ENCODE results near the gene GPS1. TPM values are rescaled to one million over a fixed set of nuclear protein-coding genes. Genes with fewer than 3 reads are reported as not detected.

GPS1 gene
- total RNA-seq, 1 donor from 2014 or later = 80.3 TPM

DNA sequence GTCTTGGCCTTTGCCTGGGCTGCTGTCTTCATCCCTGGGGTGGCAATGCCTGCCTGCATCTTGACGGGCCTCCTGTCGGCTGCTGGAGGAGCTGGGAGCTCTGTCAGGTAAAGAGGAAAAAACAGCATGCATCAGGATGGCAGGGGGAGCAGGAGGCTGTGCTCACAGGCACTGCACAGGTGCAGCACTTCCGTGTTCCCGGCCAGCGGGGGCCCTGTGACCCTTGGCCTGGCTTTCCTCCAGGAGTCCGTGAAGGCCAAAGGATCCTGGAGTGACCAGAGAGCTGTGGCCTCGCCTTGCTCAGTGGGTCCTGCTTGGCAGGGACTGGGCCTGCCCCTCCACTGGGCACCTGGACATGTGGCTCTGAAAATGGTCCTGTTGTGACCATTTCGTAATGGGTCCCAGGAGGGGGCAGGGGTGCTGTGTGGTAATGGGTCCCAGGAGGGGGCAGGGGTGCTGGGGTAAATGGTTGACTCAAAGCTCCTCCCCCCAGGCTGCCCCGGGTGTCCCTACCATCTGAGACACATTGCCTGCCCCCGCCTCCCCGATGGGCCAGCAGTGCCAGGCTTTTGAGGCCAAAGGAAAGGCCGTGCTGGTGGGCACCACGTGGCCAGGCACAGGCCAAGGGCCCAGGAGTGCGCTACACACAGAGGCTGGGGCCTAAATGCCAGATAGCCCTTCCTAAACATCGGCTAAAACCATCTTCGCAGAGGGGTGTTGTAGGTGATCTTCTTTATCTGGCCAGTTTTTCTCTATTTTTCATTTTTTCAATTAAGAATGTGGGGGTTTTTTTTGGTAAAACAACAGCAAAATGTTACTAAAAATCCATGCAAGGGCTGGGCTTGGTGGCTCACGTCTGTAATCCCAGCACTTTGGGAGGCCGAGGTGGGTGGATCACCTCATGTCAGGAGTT lies 50.3 kb downstream of the GPS1 start:
- peaks cover 77% of the 10 kb centered on the region for H3K4me1 ChIP-seq
- H3K36me3 ChIP-seq = no peaks in the 10 kb centered on the region
- no peak overlapping the region for H3K4me3 ChIP-seq
- no peaks in the 10 kb centered on the region for H3K9me3 ChIP-seq
- TF ChIP-seq POLR2AphosphoS5 (IDR thresholded peaks at IDR 0.05; ENCODE audit: insufficient read depth in 1 of 2, low read depth in 1 of 2) (no peak), POLR2A (IDR thresholded peaks at IDR 0.05) (no peak)
- TF ChIP-seq, protein P1, sequence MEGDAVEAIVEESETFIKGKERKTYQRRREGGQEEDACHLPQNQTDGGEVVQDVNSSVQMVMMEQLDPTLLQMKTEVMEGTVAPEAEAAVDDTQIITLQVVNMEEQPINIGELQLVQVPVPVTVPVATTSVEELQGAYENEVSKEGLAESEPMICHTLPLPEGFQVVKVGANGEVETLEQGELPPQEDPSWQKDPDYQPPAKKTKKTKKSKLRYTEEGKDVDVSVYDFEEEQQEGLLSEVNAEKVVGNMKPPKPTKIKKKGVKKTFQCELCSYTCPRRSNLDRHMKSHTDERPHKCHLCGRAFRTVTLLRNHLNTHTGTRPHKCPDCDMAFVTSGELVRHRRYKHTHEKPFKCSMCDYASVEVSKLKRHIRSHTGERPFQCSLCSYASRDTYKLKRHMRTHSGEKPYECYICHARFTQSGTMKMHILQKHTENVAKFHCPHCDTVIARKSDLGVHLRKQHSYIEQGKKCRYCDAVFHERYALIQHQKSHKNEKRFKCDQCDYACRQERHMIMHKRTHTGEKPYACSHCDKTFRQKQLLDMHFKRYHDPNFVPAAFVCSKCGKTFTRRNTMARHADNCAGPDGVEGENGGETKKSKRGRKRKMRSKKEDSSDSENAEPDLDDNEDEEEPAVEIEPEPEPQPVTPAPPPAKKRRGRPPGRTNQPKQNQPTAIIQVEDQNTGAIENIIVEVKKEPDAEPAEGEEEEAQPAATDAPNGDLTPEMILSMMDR (IDR thresholded peaks at IDR 0.05) = no peak
- H3K27ac ChIP-seq = peak overlapping the region; percentile 30
- no peaks in the 10 kb centered on the region for H3K27me3 ChIP-seq
- intact Hi-C loops (cut with DNase I) = no loop called here
- no peak for DNase-seq (ENCODE audit: extremely low spot score in 2 of 2)

DNA sequence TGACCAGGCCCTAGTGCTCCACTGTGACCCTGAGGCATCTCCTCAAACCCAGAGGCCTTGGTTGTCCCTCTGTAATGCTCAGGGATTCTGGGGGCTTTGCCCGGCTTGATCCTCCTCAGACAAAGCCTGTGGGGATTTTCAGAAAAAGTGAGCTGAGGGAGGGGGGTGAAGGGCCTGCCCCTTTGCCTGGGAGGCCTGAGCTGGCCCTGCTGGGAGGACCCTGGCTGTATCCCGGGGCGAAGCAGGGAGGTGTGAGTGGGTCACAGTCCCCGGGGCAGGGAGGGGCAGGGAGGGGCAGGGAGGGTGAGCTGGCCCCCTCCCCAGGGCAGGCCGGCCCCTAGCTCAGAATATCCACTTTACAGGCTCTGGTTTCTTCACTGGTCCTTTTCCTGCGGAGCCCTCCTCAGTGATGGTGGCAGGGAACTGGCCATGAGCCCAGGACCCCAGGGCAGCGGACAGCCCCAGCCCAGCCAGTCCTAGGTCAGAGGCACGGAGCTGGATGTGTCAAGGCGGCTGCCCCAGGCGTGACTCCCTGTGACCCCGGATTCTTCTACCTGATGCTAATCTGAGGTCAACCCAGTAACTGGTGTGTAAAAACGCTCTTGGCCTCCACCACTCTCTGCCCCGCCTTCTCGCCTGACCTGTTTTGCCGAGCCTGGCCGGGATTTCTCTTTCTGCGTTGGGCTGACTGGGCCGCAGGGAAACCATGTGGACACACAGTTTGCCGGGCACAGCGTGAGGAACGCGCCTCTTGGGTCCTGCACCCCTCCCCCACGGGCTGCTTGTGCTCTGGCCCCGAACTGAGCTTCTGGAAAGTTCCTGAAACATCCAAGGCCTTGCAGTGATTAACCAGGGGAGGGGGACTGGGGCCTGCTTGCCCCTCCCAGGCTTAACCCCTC lies 52.1 kb downstream of the GPS1 start:
- intact Hi-C loops (cut with DNase I) = no loop called here
- Histone ChIP-seq H3K9me3 (no peaks in the 10 kb centered on the region), H3K27ac (peak overlapping the region; percentile 80), H3K27me3 (no peaks in the 10 kb centered on the region), H3K36me3 (no peaks in the 10 kb centered on the region), H3K4me3 (no peak overlapping the region), H3K4me1 (peaks cover 78% of the 10 kb centered on the region)
- no peak for DNase-seq (ENCODE audit: extremely low spot score in 2 of 2)
- TF ChIP-seq POLR2AphosphoS5 (IDR thresholded peaks at IDR 0.05; ENCODE audit: insufficient read depth in 1 of 2, low read depth in 1 of 2) (peak; percentile 56 to 63), POLR2A (IDR thresholded peaks at IDR 0.05) (no peak)

DNA sequence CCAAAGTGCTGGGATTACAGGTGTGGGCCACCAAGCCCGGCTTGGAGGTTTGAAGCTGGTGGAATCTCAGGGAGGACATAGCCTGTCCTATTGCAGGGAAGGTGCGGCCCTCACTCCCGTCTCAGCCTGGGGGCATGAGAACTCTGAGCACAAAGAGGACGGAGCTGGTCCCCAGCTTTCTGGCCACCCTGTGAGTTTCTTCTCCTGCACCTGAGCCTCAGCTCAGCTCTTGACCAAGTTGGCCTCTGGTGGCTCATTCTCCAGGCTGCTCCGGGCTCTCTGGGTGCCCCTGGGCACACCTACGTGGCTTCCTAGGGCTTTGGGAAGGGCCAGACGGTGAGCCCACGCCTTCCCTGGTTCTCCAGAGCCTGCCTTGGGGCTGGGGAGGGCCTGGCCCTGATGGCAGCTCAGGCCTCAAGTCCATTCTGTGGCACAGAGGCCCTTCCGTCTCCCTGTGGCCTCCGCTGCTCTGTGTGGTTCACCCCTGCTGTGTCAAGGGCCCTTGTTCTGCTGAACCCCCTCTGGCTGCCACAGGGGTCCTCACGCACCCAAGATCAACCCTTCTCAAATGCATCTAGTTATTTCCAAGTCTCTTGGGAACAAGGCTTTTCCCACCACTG lies 53.2 kb downstream of the GPS1 start:
- intact Hi-C loops (cut with DNase I) = no loop called here
- no peak overlapping the region for H3K4me3 ChIP-seq
- no peaks in the 10 kb centered on the region for H3K9me3 ChIP-seq

DNA sequence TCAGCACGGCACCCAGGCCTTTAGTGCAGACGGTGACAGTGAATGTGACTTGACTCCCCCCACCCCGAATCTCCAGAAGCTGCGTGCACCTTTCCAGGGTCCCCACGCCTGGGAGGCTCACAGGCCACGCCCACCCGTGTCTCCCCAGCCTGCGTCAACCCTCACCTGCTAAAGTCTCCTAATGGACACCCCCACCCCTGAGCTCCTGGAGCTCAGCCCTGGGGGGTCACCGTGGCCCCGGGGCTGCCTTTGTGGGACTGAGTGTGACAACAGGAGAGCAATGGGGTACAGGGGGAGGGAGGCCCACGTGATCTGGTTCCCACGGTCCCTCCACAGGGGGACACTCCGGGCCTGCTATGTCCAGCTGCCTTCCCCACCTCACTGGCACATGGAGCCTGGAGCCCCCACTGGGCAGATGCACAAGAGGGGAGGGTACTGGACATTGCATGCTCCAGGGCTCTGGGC lies 53.8 kb downstream of the GPS1 start:
- H3K36me3 ChIP-seq = no peaks in the 10 kb centered on the region
- H3K4me3 ChIP-seq = no peak overlapping the region
- intact Hi-C loops (cut with DNase I) = no loop called here
- no peak for DNase-seq (ENCODE audit: extremely low spot score in 2 of 2)
- peaks cover 62% of the 10 kb centered on the region for H3K4me1 ChIP-seq
- H3K9me3 ChIP-seq = no peaks in the 10 kb centered on the region
- TF ChIP-seq POLR2AphosphoS5 (IDR thresholded peaks at IDR 0.05; ENCODE audit: insufficient read depth in 1 of 2, low read depth in 1 of 2) (no peak), POLR2A (IDR thresholded peaks at IDR 0.05) (no peak)
- TF ChIP-seq, protein P1 (IDR thresholded peaks at IDR 0.05) = no peak
- H3K27ac ChIP-seq = peak overlapping the region; percentile 80
- H3K27me3 ChIP-seq = no peaks in the 10 kb centered on the region

More for the DNA sequence above, 53.2 kb downstream of the GPS1 start:
- Histone ChIP-seq H3K27ac (peak overlapping the region; percentile 80), H3K36me3 (no peaks in the 10 kb centered on the region), H3K27me3 (no peaks in the 10 kb centered on the region), H3K4me1 (peaks cover 68% of the 10 kb centered on the region)
- TF ChIP-seq POLR2A (IDR thresholded peaks at IDR 0.05) (no peak), POLR2AphosphoS5 (IDR thresholded peaks at IDR 0.05; ENCODE audit: insufficient read depth in 1 of 2, low read depth in 1 of 2) (no peak)
- TF ChIP-seq, protein P1 (IDR thresholded peaks at IDR 0.05) = no peak
- no peak for DNase-seq (ENCODE audit: extremely low spot score in 2 of 2)

Measured in vagina (tissue), 2 donors.